HCT116 (cell line): ENCODE results near the gene DOCK3. TPM values are rescaled to one million over a fixed set of nuclear protein-coding genes. Genes with fewer than 3 reads are reported as not detected.
A peak's percentile ranks its signal among the peaks of the same experiment; 100 is the strongest.

Source experiments
- ATAC-seq: fragments of 200-7000 bp; cut with Tn5 transposase; 2 replicates; pipeline ENCODE4 v1.9.1; 2020; ENCODE audit warnings: mild to moderate bottlenecking, moderate library complexity
- BruUV-seq: library from RNA; stranded (reverse); fragments of 400-500 nt; replicated peaks from 2 replicates; lab custom pipeline; 2021; lab: Mats Ljungman, UMichigan
- CTCF ChIA-PET: fragments of 300-600 bp; sonication (Branson Sonifier 250); formaldehyde crosslinking; loops from one replicate; lab custom pipeline; 2021; ENCODE audit warnings: antibody characterized with exemption; lab: Charles Lee
- POLR2A ChIA-PET: fragments of 300-600, 350-600 bp; sonication (Branson Sonifier 250); formaldehyde crosslinking; loops from one replicate; lab custom pipeline; 2021; ENCODE audit warnings: antibody characterized with exemption; lab: Charles Lee
- RAD21 ChIA-PET, 2 experiments: fragments of 300-600 bp; sonication (Branson Sonifier 250); formaldehyde crosslinking; loops; one replicate each; lab custom pipeline; 2023; ENCODE audit warnings: low total read pairs in 2 of 2; ENCODE audit not compliant: uncharacterized antibody in 2 of 2, unreplicated experiment in 2 of 2, low non-redundant PET in 1 of 2; lab: Charles Lee
- DNase-seq: peaks from one replicate; pipeline ENCODE4 v3.0.0-alpha.2; 2010; ENCODE audit warnings: low read depth, low spot score
- H2AFZ ChIP-seq: fragments of 200-600 bp; shearing (Covaris generic), sonication (generic); 2 replicates; pipeline ENCODE4 v1.6.1; 2017; ENCODE audit warnings: low read depth, mixed run types, mixed read lengths, antibody characterized with exemption, low read length; ENCODE audit not compliant: poor library complexity, severe bottlenecking
- H3K27ac ChIP-seq: 2 replicates; pipeline ENCODE4 v1.5.1; 2012; ENCODE audit warnings: low read depth, low read length
- H3K27me3 ChIP-seq: fragments of 200-600 bp; sonication (generic); 2 replicates; pipeline ENCODE4 v1.6.1; 2016; ENCODE audit warnings: mixed run types, low read length, mixed read lengths; ENCODE audit not compliant: insufficient read depth
- H3K36me3 ChIP-seq, 2 experiments: fragments of 200-500 bp in 1 of 2; fragments of 200-600 bp in 1 of 2; sonication (Bioruptor generic) in 1 of 2; sonication (generic) in 1 of 2; 2 replicates each; pipeline versions ENCODE4 v1.5.1 to v1.6.1; 2014 to 2016; ENCODE audit warnings: low read length in 2 of 2, inconsistent platforms in 1 of 2, mixed read lengths in 1 of 2, mixed run types in 1 of 2; ENCODE audit not compliant: insufficient read depth in 2 of 2, control insufficient read depth in 1 of 2
- H3K4me1 ChIP-seq, 2 experiments: fragments of 200-600 bp in 1 of 2; sonication (generic) in 1 of 2; 2 replicates each; pipeline versions ENCODE4 v1.5.1 to v1.6.1; 2012 to 2017; ENCODE audit warnings: low read length in 2 of 2, inconsistent platforms in 1 of 2, mild to moderate bottlenecking in 1 of 2, mixed read lengths in 1 of 2, mixed run types in 1 of 2, moderate library complexity in 1 of 2; ENCODE audit not compliant: insufficient read depth in 2 of 2, control insufficient read depth in 1 of 2
- H3K4me2 ChIP-seq: fragments of 200-600 bp; sonication (generic); 2 replicates; pipeline ENCODE4 v1.6.1; 2017; ENCODE audit warnings: mixed run types, low read length, mixed read lengths
- H3K4me3 ChIP-seq, 2 experiments: fragments of 200-600 bp in 1 of 2; sonication (generic) in 1 of 2; replicated peaks in 1 of 2; 2 replicates each; pipeline ENCODE4 v1.5.1; 2011 to 2016; ENCODE audit warnings: low read length in 2 of 2, control low read depth in 1 of 2, low read depth in 1 of 2, mild to moderate bottlenecking in 1 of 2, mixed read lengths in 1 of 2, mixed run types in 1 of 2
- H3K79me2 ChIP-seq: fragments of 200-600 bp; sonication (generic); 2 replicates; pipeline ENCODE4 v1.6.1; 2017; ENCODE audit warnings: mild to moderate bottlenecking, mixed run types, low read length, moderate library complexity, mixed read lengths; ENCODE audit not compliant: insufficient read depth
- H3K9ac ChIP-seq: fragments of 200-600 bp; sonication (generic); 2 replicates; pipeline ENCODE4 v1.6.1; 2016; ENCODE audit warnings: low read length, mixed read lengths
- H3K9me2 ChIP-seq: fragments of 200-600 bp; sonication (generic), shearing (Covaris generic); 2 replicates; pipeline ENCODE4 v1.6.1; 2017; ENCODE audit warnings: mixed run types, mild to moderate bottlenecking, moderate library complexity; ENCODE audit not compliant: insufficient read depth
- H3K9me3 ChIP-seq, 2 experiments: fragments of 200-500 bp in 1 of 2; fragments of 200-600 bp in 1 of 2; sonication (Bioruptor generic) in 1 of 2; sonication (generic) in 1 of 2; 2 replicates each; pipeline ENCODE4 v1.6.1; 2014 to 2017; ENCODE audit warnings: low read length in 2 of 2, mixed read lengths in 2 of 2, inconsistent platforms in 1 of 2, low read depth in 1 of 2, mild to moderate bottlenecking in 1 of 2, mixed run types in 1 of 2, moderate library complexity in 1 of 2; ENCODE audit not compliant: control insufficient read depth in 1 of 2, insufficient read depth in 1 of 2
- H4K20me1 ChIP-seq: fragments of 200-600 bp; sonication (generic), shearing (Covaris generic); 2 replicates; pipeline ENCODE4 v1.6.1; 2017; ENCODE audit warnings: mixed run types, mild to moderate bottlenecking, moderate library complexity; ENCODE audit not compliant: insufficient read depth
- ATF3 ChIP-seq: IDR thresholded peaks from 2 replicates; pipeline ENCODE4 v1.6.1; 2012
- CBX3 ChIP-seq: IDR thresholded peaks from 2 replicates; pipeline ENCODE4 v1.6.1; 2012; ENCODE audit warnings: low read depth
- CTCF ChIP-seq, 3 experiments: fragments of 200-600 bp in 1 of 3; sonication (generic) in 1 of 3; IDR thresholded peaks in 2 of 3; conservative IDR thresholded peaks in 1 of 3; 2 replicates each; pipeline ENCODE4 v1.5.1; 2012 to 2017; ENCODE audit warnings: low read depth in 2 of 3, low read length in 2 of 3, antibody characterized with exemption in 1 of 3, borderline replicate concordance in 1 of 3, control low read depth in 1 of 3, mild to moderate bottlenecking in 1 of 3, mixed read lengths in 1 of 3, mixed run types in 1 of 3, moderate library complexity in 1 of 3; ENCODE audit not compliant: insufficient read depth in 1 of 3
- EZH2phosphoT487 ChIP-seq: fragments of 200-600 bp; IDR thresholded peaks from 2 replicates; pipeline ENCODE4 v1.6.1; 2018; ENCODE audit warnings: antibody characterized with exemption, borderline replicate concordance
- JUND ChIP-seq: IDR thresholded peaks from 2 replicates; pipeline ENCODE4 v1.6.1; 2012
- POLR2A ChIP-seq: IDR thresholded peaks from 2 replicates; pipeline ENCODE4 v1.7.0; 2011; ENCODE audit warnings: borderline replicate concordance; ENCODE audit not compliant: insufficient read depth, insufficient read length; ENCODE audit errors: extremely low read depth
- POLR2AphosphoS5 ChIP-seq: IDR thresholded peaks from 2 replicates; pipeline ENCODE4 v1.6.1; 2011; ENCODE audit warnings: mild to moderate bottlenecking, low read depth, low read length, moderate library complexity
- RAD21 ChIP-seq: IDR thresholded peaks from 2 replicates; pipeline ENCODE4 v1.6.1; 2012; ENCODE audit warnings: low read depth, mild to moderate bottlenecking
- SRF ChIP-seq: IDR thresholded peaks from 2 replicates; pipeline ENCODE4 v1.6.1; 2012; ENCODE audit warnings: low read depth
- TCF7L2 ChIP-seq: IDR thresholded peaks from 2 replicates; pipeline ENCODE4 v1.7.0; 2011; ENCODE audit warnings: borderline replicate concordance, inconsistent platforms; ENCODE audit not compliant: insufficient read depth, insufficient read length; ENCODE audit errors: extremely low read depth
- YY1 ChIP-seq: IDR thresholded peaks from 2 replicates; pipeline ENCODE4 v1.6.1; 2011; ENCODE audit warnings: low read length, low read depth, moderate library complexity, mild to moderate bottlenecking; ENCODE audit not compliant: insufficient replicate concordance; ENCODE audit errors: extremely low read depth
- ZFX ChIP-seq: fragments of 450-650 bp; IDR thresholded peaks from 2 replicates; pipeline ENCODE4 v1.6.1; 2017
- intact Hi-C: fragments of 100-400 bp; cut with micrococcal nuclease; formaldehyde crosslinking; loops from 2 replicates; pipeline ENCODE4 v1.10.0; 2022
- total RNA-seq: library from RNA; stranded (reverse); gene quantifications from one replicate; pipeline ENCODE4 v1.2.1, GENCODE V29; 2021; ENCODE audit not compliant: unreplicated experiment

DOCK3 gene
- total RNA-seq, 1 experiment from 2014 or later, result 4.2 TPM

GRCh38 chr3:50971487-50971924, 296.8 kb downstream of the DOCK3 start:
- Histone ChIP-seq H3K9me2 (no peaks in the 10 kb centered on the region), H3K9ac (no peak overlapping the region), H3K4me2 (no peak overlapping the region; the same call in 1 of the 2 replicates), H3K79me2 (no peaks in the 10 kb centered on the region), H3K27me3 (no peaks in the 10 kb centered on the region), H3K4me1 (peaks cover 0 to 3% of the 10 kb centered on the region in 2 experiments; a peak in 1 of 4 replicates), H2AFZ (no peak overlapping the region), H4K20me1 (no peaks in the 10 kb centered on the region), H3K36me3 (no peaks in the 10 kb centered on the region), H3K9me3 (no peaks in the 10 kb centered on the region), H3K4me3 (no peak overlapping the region), H3K27ac (no peak overlapping the region)
- no TSS peak for BruUV-seq
- POLR2A ChIA-PET, result no interaction called here
- peak; percentile 73 for DNase-seq
- intact Hi-C loops, result loop anchor here (2.0 to 5.0 kb wide), 3 partner anchors 61 to 416 kb away; partner anchors contain the start of gene MANF
- CTCF ChIA-PET, result interaction anchor here (0.7 to 2.1 kb wide), 8 partner anchors 9 to 515 kb away, joined by 3 to 13 read pairs (median 4); no protein-coding TSS in a partner anchor
- RAD21 ChIA-PET, result no interaction called here
- ATAC-seq, result peak; percentile 96
- no peak for TF ChIP-seq SRF
- no peak for TF ChIP-seq TCF7L2
- peak; percentile 94 for TF ChIP-seq RAD21
- no peak for TF ChIP-seq POLR2A
- TF ChIP-seq CBX3, result peak; percentile 71; the same call in 1 of the 2 replicates
- TF ChIP-seq CTCF (IDR thresholded peaks at IDR 0.05 in 2 of 3, conservative IDR thresholded peaks at IDR 0.05 in 1 of 3; ENCODE audit: borderline replicate concordance in 1 of 3, insufficient read depth in 1 of 3, low read depth in 2 of 3, low read length in 2 of 3), result peak; percentile 88 to 99 (median 96)

DNA sequence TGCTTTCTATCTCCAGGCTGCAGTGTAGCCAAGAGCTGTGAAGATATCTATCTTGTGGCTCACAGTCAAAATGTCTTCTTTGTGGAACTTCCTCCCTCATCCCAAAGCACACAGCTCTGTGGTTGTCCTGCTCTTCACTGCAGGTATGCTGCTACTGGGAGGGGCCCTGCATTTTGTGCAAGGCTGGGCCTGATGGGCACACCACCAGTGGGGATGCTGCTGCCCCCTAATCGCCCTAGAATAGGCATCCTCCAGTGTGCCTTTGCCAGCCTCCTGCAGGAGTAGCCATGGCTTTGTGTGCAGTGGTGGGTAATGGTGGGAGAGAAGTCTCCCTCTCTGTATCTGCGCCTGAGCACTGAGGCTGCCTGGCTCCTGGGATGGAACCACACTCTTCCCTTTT, 297.3 kb downstream of the DOCK3 start:
- H3K4me2 ChIP-seq, result no peak overlapping the region
- no peaks in the 10 kb centered on the region for H3K27me3 ChIP-seq
- no peaks in the 10 kb centered on the region for H3K9me3 ChIP-seq
- no TSS peak for BruUV-seq
- peaks cover 0 to 3% of the 10 kb centered on the region in 2 experiments; a peak in 1 of 4 replicates for H3K4me1 ChIP-seq
- RAD21 ChIA-PET, result no interaction called here
- no peak overlapping the region for H3K27ac ChIP-seq
- H2AFZ ChIP-seq, result no peak overlapping the region
- H3K79me2 ChIP-seq, result no peaks in the 10 kb centered on the region
- no peaks in the 10 kb centered on the region for H4K20me1 ChIP-seq
- DNase-seq (no peak), ATAC-seq (peak; percentile 26; the same call in 1 of the 2 replicates)
- CTCF ChIA-PET, result interaction anchor here (0.7 to 2.1 kb wide), 8 partner anchors 8 to 515 kb away, joined by 3 to 13 read pairs (median 4); no protein-coding TSS in a partner anchor
- H3K9ac ChIP-seq, result no peak overlapping the region
- POLR2A ChIA-PET, result no interaction called here
- no peaks in the 10 kb centered on the region for H3K9me2 ChIP-seq
- intact Hi-C loops, result loop anchor here (5.0 kb wide), 1 partner anchor 415 kb away; the partner anchor contains the start of gene MANF
- H3K4me3 ChIP-seq, result no peak overlapping the region
- no peaks in the 10 kb centered on the region for H3K36me3 ChIP-seq
- TF ChIP-seq SRF, result no peak
- no peak for TF ChIP-seq ZFX
- TF ChIP-seq EZH2phosphoT487, result no peak
- TF ChIP-seq JUND, result no peak
- no peak for TF ChIP-seq POLR2AphosphoS5
- no peak for TF ChIP-seq CTCF (IDR thresholded peaks at IDR 0.05 in 2 of 3, conservative IDR thresholded peaks at IDR 0.05 in 1 of 3; ENCODE audit: borderline replicate concordance in 1 of 3, insufficient read depth in 1 of 3, low read depth in 2 of 3, low read length in 2 of 3)
- TF ChIP-seq ATF3, result no peak
- TF ChIP-seq YY1, result no peak
